Heart left ventricle (tissue), 13 donors: ENCODE data around the gene TAGLN2.

Experiments used
- CTCF ChIP-seq, 12 donors: fragments of 200-600 bp; sonication (generic) in 4 of 12; IDR thresholded peaks; one replicate each; pipeline versions ENCODE4 v1.5.0 to v1.8.0; 2018 to 2022; ENCODE audit warnings: antibody characterized with exemption in 12 of 12, mild to moderate bottlenecking in 5 of 12
- POLR2A ChIP-seq, 2 donors: fragments of 450-650 bp; IDR thresholded peaks; one replicate each; pipeline ENCODE4 v1.6.1; 2017; ENCODE audit warnings: antibody characterized with exemption in 2 of 2, mild to moderate bottlenecking in 2 of 2, moderate library complexity in 2 of 2
- donor health status: ischemic (EF 13 %, LVEDD 7.1; RV severe dilation, severe dysfunction).
- donor health status: DM: no; HTN: yes; CAD: no.
- donor health status: DM: no; HTN: no; CAD: no.
- donor health status: ischemic (EF 25% LVEDD 6.9; RV normal size, moderate dysfunction).
- donor health status: ischemic (EF 25% LVEDD 5.7; RV mildly dilated, moderate dysfunction).
- donor health status: ischemic (EF 35%, LVEDD 5.7; RV mildly dilated, moderate dysfunction).
- donor health status: nonischemic (EF 11% LVEDD 7.7; RV severe dilation, severe dysfunction).
- donor health status: DM: yes; HTN: yes; CAD: no.
- donor health status: PGD.
- donor health status: ischemic (EF 29% LVEDD 5.4; RV normal size, mild dysfunction).
- donor health status: nonischemic (EF 23%, LVEDD 6.1; RV moderate dilation, normal function).

GRCh38 chr1:159970932-159971342 lies 45.6 kb upstream of the TAGLN2 start:
- no peak for TF ChIP-seq CTCF (IDR thresholded peaks at IDR 0.05)
- TF ChIP-seq POLR2A (IDR thresholded peaks at IDR 0.05) = no peak
